Activated CD4-positive, alpha-beta T cell treated with anti-CD3 and anti-CD28 coated beads, Interleukin-2, amount 50 U/mL, for 16 hours (primary cell): ENCODE measurements around the gene UBN1.

ENCODE experiments used
- DNase-seq: peaks from one replicate; pipeline ENCODE4 v3.0.0-alpha.2; 2020

UBN1 gene

DNA sequence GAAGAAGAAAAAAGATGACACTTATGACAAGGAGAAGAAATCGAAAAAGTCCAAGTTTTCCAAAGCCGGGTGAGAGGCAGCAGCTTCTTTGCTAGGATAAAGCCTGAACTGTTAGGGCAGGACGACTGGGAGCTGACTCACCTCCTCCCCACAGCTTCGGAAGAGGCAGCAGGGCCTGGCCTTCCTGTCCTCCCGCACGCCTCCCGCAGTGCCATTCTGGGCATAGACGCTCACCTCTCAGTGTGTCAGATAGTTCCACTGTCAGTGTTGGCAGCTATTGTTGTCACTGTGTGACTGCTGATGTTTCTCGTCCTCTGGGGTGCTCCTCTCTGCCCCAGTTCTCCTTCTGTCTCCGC, 12.6 kb downstream of the UBN1 start:
- DNase-seq, result no peak

DNA sequence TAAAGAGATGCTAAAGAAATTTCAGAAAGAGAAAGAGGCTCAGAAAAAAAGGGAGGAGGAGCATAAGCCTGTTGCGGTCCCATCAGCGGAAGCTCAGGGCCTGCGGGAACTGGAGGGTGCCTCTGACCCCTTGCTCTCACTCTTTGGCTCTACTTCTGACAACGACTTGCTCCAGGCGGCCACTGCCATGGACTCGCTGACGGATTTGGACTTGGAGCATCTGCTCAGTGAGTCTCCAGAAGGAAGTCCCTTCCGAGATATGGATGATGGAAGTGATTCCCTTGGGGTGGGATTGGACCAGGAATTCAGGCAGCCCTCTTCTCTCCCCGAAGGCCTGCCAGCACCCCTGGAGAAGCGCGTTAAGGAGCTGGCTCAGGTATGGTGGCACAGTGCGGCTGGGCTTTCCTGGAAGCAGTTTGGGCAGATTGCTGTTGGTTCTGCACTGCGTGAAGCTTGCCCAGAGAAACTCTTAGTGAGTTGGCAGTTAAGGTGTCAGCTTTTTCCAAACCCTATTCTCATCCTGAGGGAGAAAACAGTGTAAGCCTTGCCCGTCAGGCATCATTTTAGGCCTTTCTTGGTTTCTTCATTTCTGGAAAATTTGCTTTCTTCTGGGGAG, 13.6 kb downstream of the UBN1 start:
- no peak for DNase-seq

DNA sequence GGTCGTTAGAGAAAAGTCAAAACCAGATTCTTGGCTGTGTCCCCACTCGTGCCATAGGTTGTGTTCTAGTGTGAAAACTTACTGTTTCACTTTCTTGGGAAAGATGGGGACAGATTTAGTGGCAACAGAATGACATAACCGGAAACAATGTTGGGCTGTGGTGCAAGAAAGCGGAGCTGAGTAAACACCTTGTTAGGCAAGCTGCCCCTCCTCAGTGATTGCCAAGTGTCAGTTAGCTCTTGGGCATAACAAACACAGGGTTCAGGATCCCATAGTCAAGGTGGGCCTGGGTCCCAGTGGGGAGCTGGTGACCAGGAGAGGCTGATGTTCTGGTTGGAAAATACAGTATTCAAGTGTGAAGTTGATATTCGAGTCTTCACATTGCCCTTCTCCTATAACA, 15.4 kb downstream of the UBN1 start:
- peak; percentile 13 for DNase-seq

DNA sequence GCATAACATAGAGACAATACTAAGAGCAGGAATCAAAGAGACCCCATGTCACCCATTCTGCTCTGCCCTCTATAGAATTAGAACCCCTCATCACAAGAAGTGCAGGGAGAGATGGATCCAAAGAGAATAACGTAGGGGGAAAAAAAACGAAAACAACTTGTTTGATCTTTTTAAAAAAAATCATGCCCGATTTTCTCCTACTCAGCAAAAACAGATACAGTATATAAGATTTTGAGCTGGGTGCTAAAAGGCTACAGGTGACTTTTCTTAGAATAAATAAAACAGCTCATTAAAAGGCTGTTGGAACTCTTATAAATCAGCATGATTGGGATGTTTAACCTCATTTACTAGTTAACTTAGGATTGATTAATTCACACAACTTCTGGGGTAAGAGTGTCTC, 17.4 kb downstream of the UBN1 start:
- no peak for DNase-seq

DNA sequence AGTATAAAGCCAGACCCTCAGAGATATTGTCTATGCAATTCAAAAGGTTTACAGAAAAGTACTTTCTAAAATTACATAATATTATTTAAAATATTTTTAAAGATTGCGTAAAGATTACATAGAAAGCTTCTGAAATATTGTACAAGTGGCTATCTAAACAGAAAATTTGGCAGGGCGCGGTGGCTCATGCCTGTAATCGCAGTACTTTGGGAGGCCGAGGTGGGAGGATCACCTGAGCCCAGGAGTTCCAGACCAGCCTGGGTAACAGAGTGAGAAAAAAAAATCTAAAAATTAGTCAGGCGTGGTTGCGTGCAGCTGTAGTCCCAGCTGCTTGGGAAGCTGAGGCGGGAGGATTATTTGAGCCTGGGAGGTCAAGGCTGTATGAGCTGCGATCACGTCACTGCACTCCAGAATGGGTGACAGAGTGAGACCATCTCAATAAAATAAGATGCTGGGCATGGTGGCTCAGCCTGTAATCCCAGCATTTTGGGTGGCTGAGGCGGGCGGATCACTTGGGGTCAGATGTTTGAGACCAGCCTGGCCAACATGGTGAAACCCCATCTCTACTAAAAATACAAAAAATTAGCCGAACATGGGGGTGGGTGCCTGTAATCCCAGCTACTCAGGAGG, 18.1 kb downstream of the UBN1 start:
- no peak for DNase-seq

DNA sequence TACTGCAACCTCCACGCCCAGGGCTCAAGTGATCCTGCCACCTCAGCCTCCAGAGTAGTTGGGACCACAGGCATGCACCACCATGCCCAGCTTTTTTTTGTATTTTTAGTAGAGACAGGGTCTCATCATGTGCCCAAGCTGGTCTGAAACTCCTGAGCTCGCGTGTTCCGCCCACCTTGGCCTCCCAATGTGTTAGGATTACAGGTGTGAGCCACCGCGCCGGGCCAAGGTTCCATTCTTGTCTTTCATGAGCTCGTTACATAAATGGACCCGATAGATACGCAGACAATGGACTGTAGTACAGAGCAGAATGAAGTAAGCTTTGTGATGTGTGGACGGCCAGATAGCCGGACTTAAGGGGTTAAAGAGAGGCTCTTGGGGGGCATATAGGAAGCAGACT, 19.3 kb downstream of the UBN1 start:
- no peak for DNase-seq

DNA sequence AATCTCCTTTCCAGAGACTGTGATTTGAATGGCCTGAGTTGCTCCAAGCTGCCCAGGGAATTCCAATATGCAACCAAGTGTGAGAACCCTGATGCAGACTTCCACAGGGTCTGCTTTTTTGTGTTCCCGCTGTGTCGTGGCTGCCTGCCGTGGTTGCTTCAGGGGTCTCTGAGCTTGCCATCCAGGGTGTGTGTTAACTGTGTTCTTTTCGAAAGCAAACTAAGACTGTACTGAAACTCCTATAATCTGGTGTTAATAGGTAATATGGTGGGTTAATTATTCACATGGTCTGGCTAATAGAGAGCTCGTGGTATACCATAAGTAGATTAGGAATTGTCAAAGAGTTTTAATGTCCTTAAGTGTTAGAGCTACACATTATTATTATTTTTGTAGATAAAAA, 20.7 kb downstream of the UBN1 start:
- DNase-seq, result no peak

DNA sequence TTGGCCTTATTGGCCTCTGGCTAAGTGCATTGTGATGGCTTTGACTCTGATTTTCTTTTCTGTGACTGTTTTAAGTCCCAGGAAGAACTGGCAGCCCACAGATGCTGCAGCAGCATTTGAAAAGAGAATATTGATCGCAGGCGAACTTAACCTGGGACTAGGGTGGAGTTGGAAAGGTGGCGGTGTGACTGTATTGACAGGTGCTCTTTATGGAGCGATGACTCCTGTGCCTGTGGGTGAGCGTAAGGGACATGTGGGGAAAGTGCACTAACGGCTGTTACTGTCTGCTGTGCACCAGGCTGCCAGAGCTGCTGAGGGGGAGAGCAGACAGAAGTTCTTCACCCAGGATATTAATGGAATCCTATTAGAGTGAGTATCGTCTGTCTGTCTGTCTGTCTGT, 21.3 kb downstream of the UBN1 start:
- DNase-seq, result no peak

DNA sequence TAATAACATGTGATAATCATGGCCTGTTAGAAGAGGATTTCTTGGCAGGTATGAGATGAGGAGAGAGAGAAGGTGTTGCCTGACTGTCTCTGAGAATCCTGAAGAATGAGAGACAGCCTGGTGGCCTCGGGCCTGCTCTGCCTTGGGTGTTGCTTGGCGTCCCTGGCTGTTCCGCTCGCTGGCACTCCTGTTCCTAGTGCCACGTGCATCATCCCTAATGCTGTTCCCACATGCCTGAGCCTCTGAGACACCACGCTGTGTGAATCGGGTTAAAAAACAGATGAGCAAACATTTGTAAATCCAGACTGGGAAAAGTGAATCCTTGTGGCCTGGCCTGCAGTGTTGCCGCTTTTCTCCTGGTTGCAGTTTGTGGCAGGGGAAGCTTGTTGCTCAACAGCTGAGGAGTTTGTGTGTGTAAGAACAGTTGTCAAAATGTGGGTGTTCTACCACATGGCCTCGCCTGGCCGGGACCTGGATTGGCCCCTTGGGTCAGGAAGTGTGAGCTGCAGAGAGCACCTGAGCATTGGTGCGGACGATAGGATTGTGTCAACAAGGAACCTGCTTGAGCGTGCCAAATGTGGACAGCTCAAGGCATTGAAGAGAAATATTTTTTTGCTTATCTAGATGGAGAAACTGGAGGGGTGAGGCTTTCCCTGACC, 22.0 kb downstream of the UBN1 start:
- DNase-seq, result no peak

DNA sequence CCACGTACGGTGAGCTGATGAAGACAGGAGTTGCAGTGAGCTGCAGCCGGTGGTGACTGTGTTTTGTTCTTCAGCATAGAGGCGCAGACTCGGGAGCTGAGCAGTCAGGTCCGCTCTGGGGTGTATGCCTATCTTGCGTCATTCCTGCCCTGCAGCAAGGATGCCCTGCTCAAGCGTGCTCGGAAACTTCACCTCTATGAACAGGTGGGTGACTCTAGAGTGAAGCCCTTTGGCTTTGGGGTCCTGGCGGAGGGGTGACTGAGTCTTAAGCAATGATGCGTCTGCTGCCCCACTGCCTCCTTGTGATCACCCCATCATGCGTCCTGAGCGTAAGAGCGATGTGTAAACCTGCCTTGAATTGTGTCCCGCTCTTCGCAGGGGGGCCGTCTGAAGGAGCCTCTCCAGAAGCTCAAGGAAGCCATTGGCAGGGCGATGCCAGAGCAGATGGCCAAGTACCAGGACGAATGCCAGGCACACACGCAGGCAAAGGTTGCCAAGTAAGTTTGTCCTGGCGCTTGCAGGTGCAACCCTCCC, 22.9 kb downstream of the UBN1 start:
- no peak for DNase-seq

DNA sequence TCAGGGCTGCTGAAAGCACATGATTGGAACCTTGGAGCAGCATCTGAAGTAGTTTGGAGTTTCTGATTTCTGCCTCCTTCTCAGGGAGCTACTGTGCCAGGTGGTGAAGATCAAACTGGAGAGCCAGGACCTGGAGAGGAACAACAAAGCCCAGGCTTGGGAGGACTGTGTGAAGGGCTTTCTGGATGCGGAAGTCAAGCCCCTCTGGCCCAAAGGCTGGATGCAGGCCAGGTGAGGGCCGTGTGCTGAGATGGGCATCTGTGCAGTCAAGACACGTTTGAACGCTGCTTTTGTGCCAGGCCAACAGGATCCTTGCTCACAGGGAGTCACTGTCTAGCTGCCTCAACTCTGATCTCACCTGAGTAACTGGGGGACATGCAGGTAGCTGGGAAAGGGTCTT, 23.8 kb downstream of the UBN1 start:
- DNase-seq, result no peak

DNA sequence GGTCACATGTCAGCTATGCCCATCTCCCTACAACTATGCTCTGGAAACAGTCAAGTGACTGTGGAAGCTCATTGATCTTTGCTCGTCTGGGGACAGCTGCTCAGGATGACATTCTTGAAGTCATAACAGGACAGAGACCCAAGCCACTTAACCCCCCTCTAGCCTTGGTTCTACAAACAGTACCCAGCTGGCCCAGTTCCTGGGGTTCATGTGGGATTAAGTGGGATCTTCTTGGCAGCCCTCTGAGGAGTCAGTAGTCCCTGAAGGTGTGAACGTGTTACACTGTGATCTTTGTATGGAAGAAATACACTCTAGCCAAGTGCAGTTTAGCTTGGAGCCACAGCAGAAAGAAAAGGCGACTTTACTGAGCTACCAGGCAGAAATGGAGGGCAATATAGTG, 25.8 kb downstream of the UBN1 start:
- DNase-seq, result no peak

DNA sequence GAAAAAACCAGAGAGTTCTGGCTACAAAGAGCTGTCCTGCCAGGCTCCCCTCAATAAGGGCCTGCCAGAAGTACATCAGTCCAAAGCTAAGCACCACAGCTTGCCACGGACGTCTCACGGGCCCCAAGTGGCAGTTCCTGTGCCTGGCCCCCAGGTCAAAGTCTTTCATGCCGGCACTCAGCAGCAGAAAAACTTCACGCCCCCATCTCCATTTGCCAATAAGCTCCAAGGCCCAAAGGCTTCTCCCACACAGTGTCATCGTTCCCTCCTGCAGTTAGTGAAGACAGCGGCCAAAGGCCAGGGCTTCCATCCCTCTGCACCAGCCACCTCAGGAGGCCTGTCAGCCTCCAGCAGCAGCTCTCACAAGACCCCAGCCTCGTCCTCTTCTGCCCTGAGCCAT, 27.4 kb downstream of the UBN1 start:
- DNase-seq, result no peak

DNA sequence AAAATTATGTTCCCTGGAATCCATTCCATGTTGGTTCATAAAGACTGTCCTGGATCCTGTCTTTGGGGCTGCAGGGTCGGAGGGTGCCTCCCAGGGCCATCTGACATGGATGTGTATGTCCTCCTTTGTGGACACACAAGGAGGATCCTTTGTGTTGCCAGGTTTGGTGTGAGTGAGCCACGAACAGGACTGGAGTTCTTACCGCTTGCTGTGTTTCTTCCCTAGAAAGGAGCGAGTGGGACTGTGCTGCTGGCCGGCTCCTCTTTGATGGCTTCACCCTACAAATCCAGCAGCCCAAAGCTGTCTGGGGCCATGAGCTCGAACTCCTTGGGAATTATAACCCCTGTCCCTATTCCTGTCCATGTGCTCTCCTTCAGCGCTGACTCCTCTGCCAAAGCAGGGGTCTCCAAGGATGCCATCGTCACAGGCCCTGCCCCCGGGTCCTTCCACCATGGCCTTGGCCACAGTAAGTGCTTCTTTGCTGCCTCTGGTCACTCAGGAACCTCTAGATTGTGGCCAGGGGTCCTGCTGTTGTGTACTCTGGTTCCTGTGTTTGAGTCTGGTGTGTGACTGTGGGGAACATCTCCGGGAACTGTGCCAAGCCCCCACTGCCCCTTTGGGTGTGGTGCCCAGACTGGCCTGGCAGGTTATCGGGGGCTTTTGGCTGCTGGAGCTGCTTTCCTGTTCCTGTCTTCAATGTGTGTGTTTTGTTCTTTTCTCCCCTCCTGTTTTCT, 29.5 kb downstream of the UBN1 start:
- DNase-seq, result no peak

DNA sequence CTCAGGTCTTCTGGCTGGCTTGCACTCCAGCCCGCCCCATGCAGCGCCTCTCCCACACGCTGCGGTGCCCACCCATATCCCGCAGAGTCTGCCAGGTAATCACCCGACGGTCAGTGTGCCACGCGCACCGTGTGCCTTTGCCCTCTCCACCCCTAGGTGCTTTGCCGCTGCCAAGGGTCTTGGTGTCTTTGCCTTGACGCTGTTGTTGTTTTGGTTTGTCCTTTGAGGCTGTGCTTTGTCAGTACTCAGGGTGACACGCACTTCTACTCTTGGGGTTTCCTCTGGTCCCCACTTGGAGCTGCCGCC, 30.1 kb downstream of the UBN1 start:
- DNase-seq, result no peak

DNA sequence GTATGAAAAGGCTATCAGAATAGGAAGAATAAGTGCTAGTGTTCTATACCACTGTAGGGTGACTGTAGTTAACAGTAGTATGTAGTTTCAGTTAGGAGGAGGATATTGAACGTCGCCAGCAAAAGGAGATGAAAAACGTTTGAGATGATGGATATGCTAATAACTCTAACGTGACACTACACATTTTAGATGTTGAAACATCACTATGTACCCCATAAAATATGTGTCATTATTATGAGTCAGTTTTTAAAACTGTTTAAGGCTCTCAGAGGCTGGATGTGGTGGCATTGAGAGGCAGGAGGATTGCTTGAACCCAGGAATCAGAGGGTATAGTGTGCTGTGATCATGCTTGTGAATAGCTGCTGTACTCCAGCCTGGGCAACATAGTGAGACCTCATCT, 31.8 kb downstream of the UBN1 start:
- no peak for DNase-seq

DNA sequence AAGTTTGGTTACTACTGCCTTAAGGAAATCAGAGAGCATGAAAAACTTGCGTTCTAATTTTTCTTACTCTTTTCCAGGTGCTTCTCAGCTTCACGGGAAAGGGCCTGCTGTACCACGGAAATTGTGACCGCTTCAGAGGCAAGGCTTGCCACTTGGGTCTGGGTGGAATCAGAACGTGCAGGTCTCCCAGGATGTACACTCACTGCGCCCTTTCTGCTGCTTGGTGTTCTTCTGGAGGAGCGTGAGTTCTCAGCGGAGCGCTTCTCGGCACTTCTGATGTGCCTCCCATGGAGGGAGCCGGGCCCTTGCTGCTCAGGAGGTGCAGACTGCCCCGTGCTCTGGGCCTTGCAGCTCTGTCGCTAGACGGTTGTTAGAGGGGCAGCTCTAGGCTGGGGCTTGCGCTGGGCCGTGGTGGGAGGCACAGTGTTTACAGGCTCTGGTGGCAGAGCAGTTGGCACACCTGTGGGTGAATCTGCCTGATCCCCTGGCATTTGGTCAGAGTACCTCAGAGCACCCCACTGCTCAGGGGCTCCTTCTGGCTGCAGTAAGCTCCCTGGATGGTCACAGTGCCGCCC, 32.8 kb downstream of the UBN1 start:
- DNase-seq, result no peak

DNA sequence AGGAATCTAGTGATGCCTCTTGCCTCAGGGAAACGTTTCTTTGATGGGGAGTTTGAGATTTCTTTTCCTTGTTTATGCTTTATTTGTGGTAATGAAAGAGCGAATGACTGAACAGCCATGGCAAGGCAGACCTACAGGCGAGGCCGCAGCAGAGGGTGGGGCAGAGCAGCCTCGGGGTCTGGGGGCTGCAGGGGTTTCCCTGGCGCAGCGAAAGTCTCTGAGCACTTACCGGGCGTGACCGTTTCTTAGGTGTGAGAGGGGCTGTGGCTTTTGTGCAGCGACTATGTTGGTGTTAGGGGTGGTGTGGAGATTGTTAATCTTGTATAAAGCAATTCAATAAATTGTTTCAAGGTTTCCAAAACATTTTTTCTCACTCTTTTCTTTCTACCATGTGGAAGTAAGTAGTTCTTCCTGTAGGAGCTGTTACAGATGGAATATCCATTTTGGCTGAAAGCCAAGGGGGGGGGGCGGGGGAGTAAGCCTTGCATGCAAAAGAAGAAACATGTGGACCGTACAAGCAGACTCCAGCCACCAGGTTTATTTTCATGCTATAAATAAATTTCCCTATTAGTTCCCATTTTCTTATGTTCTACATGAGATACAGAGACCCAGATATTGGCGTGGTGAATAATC, 34.8 kb downstream of the UBN1 start:
- no peak for DNase-seq

DNA sequence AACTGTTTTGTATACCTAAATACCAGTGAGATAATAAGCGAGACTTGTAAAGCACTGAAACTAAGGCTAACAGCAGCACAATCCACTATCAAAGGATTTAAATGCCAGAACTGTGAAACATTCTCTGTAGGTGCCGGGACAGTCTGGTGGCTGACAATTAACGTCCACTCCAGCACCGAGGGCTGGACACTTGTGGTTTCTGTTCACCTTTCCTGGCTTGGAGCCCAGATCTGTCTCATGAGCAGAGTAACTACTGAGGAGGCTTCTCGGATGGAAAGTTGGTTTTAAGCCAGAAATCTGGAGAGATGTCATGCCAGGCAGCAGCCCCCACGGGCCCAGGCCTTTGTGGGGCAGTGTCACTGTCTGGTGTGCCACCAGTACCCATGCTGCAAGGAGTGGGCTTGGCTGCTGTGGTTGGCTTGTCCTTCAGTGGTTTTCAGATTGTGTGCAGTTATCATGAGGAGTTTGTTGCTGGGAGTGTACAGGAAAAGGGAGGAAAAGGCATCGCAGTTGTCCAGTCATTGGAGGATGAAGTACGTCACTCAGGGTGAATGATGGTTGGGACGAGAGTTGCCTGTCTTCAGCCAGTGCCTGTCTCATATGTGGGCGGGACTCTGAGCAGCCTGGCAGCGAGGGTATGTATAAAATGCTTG, 35.5 kb downstream of the UBN1 start:
- DNase-seq, result no peak

DNA sequence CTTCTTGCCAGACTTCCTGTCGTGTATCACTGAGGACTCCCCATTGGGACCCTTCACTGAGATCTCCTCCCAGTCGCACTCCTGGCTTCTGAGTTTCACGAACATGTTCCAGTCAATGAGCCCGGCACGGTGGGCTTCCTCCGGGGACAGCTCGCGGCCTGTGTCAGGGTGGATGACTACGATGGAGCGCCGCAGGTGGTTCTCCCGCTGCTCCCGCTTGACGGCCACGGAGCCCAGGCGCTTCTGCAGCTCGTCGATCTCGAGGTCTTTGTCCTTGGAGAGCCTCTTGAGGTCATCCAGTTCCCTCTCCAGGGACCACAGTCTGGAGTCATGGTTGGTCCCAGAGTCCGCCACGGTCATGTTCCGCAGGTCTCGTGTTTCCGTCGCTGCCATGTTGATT, 36.2 kb downstream of the UBN1 start:
- no peak for DNase-seq

DNA sequence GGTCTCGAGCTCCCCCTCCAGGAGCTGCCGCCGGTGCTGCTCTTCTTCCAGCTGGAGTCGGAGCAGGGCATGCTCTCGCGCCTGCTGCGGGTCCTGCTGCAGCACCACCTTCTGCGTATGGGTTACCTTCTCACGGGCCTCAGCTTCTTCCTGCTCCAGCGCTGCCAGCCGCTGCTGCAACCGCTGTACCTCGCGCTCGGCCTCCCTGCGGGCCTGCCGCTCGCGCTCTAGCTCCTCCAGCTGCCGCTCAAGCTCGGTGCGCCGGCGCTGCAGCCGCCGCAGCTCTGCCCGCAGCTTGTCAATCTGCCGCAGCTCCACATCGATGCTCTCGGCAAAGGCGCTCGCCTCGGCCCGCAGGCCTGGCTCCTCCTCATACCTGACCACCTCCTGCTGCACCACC, 36.9 kb downstream of the UBN1 start:
- DNase-seq, result no peak

DNA sequence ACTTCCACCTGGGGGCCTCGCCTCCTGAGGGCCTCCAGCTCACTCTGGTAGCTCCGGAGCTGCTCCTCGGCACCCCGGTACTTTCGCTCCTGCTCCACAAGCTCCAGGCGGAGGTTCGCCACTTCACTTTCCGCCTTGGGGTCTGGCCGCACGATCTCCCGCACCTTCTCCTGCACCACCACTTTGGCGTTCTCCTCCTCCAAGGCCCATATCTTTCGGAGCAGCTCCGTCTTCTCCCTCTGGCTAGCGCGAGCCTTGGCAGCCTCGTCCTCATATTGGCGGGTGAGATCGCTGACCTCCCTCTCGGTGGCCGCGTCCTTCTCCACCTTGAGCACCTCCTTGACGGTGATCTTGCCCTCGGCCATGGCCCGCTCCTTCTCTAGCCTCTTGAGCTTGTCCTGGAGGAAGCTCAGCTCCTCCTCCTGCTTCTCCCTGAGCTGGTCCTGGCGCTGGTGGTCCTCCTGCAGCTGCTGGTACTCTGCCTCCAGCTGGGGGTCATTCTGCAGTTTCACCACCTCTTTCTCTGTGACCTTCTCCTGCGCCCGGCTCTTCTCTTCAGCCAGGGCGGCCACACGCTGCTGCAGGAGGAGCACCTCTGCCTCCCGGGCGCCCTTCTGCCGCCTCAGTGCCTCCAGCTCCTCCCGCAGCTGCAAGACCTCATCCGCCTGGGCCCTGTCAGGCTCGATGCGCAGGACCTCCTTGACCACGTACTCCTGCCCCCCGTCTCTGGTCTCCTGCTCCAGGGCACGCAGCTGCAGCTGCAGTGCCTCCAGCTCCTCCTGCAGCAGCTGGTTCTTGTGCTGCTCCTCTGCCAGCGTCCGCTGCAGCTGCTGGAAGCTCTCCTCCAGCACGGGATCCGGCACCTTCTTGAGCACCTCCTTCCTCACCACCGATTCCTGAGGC, 37.9 kb downstream of the UBN1 start:
- DNase-seq, result no peak
